ENCODE results near the gene MYT1. TPM values are rescaled to one million over a fixed set of nuclear protein-coding genes. Genes with fewer than 3 reads are reported as not detected.

The MYT1 gene
- total RNA-seq, 3 donors from 2014 or later (not counting 1 experiment from before 2014, with no cell fraction given), result not detected

DNA sequence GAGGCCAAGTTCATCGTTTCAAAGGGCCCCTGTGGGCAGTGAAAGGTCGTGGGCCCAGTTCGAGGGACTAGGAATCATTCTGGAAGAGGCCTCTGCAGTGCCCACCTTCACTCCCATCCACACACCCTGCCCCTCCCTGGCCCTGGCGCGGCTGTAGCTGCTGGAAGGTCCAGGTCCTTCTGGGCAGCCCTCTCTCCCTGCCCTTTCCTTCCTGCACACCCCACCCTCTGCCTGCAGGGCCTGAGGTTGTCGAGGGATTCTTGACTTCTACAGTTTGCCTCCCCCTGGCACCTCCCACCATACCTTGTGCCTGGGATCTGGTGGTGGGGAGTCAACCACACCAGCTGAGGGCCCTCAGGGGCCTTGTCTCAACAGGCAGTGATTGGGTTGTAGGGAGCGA, 4.5 kb upstream of the MYT1 start:
- whole genome bisulfite sequencing (ENCODE audit: insufficient coverage), result 83% methylated on average over 7 of the region's 7 CpGs
- peaks cover 22 to 36% of the 10 kb centered on the region in 2 donors for H3K27me3 Mint-ChIP-seq (ENCODE audit: low read depth in 2 of 2)
- Histone ChIP-seq H3K36me3 (ENCODE audit: control insufficient read depth, insufficient read depth, low read length) (no peaks in the 10 kb centered on the region), H3K4me3 (ENCODE audit: low read length) (no peak overlapping the region), H3K9me3 (ENCODE audit: control insufficient read depth, insufficient read depth, low read length) (no peaks in the 10 kb centered on the region), H3K4me1 (ENCODE audit: control insufficient read depth, insufficient read depth, low read length) (no peaks in the 10 kb centered on the region), H3K27me3 (ENCODE audit: control insufficient read depth, insufficient read depth, low read length) (peaks cover 16% of the 10 kb centered on the region), H3K27ac (ENCODE audit: low read length) (no peak overlapping the region)
- intact Hi-C loops (cut with micrococcal nuclease), result no loop called here
- no peaks in the 10 kb centered on the region for H3K9me3 Mint-ChIP-seq
- H3K4me1 Mint-ChIP-seq, result no peaks in the 10 kb centered on the region
- no peak for ATAC-seq
- H3K27ac Mint-ChIP-seq, result no peak overlapping the region
- no peak for DNase-seq
- H3K36me3 Mint-ChIP-seq, result no peaks in the 10 kb centered on the region
- TF ChIP-seq, protein P1, sequence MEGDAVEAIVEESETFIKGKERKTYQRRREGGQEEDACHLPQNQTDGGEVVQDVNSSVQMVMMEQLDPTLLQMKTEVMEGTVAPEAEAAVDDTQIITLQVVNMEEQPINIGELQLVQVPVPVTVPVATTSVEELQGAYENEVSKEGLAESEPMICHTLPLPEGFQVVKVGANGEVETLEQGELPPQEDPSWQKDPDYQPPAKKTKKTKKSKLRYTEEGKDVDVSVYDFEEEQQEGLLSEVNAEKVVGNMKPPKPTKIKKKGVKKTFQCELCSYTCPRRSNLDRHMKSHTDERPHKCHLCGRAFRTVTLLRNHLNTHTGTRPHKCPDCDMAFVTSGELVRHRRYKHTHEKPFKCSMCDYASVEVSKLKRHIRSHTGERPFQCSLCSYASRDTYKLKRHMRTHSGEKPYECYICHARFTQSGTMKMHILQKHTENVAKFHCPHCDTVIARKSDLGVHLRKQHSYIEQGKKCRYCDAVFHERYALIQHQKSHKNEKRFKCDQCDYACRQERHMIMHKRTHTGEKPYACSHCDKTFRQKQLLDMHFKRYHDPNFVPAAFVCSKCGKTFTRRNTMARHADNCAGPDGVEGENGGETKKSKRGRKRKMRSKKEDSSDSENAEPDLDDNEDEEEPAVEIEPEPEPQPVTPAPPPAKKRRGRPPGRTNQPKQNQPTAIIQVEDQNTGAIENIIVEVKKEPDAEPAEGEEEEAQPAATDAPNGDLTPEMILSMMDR (IDR thresholded peaks at IDR 0.05), result no peak
- H3K4me3 Mint-ChIP-seq, result no peak overlapping the region

DNA sequence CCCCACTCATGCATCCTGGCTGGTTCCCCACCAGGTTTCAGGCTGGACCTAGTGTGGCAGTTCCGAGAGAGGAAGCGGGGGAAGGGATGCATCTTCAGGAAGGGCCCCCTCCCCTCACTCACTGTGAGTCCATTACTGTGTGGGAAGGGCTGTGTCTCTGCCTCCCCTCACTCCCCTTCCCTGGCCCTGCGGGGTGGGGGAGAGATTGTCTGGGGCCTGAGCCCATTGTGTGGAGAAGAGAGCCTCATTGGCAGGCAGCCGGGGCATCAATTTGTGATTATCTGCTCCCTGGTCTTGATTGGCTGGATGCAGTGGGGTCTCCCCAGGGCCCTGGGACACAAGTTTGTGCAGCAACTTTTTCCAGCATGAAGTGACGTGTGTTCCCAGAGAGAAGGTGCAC, 4.1 kb upstream of the MYT1 start:
- Histone ChIP-seq H3K36me3 (ENCODE audit: control insufficient read depth, insufficient read depth, low read length) (no peaks in the 10 kb centered on the region), H3K4me1 (ENCODE audit: control insufficient read depth, insufficient read depth, low read length) (no peaks in the 10 kb centered on the region), H3K27me3 (ENCODE audit: control insufficient read depth, insufficient read depth, low read length) (peaks cover 16% of the 10 kb centered on the region), H3K9me3 (ENCODE audit: control insufficient read depth, insufficient read depth, low read length) (no peaks in the 10 kb centered on the region), H3K27ac (ENCODE audit: low read length) (no peak overlapping the region), H3K4me3 (ENCODE audit: low read length) (no peak overlapping the region)
- H3K36me3 Mint-ChIP-seq, result no peaks in the 10 kb centered on the region
- H3K9me3 Mint-ChIP-seq, result no peaks in the 10 kb centered on the region
- DNase-seq (no peak), ATAC-seq (no peak)
- no peak overlapping the region for H3K27ac Mint-ChIP-seq
- peaks cover 23 to 40% of the 10 kb centered on the region in 2 donors for H3K27me3 Mint-ChIP-seq (ENCODE audit: low read depth in 2 of 2)
- TF ChIP-seq, protein P1 (IDR thresholded peaks at IDR 0.05), result no peak
- no peaks in the 10 kb centered on the region for H3K4me1 Mint-ChIP-seq
- WGBS (ENCODE audit: insufficient coverage), result 81% methylated on average over 4 of the region's 5 CpGs
- intact Hi-C loops (cut with micrococcal nuclease), result no loop called here
- no peak overlapping the region for H3K4me3 Mint-ChIP-seq

DNA sequence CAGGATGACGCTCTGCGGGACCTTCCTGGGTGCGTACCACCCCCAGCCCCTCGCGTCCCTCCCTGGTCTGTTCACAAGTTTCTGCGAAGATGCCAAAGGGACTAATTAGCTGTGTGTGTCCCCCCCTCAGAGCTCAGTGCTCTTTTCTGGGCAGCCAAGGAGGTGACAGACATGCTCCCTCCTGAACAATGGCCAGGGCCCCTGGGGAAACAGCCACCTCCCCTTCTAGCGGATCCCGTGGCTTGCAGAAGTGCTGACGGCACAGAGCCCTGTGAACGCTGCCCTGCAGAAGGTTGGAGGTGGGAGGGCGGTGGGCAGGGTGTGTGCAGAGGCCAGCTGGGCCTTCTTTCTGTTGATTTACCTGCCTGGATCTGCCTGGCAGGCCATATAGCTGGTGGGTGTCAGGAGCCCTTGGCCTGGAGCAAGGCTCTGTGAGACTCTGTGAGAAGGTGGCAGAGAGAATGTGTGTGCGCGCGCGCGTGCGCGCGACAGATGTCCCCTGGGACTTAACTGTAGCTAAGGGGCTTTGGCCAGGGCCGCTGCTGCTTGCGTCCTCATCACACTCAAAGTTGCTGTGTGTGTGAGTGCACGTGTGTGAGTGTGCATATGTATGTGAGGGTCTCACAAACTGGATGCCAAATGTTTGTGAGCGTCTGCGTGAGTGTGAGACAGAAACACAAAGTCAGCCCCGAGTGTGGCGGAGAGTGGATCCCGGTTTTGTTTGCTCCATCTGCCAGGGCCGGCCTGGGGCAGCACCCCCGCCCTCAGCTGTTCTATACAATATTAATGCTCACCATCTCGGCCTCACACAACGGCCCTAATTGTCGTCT, 3.5 kb upstream of the MYT1 start:
- H3K4me3 ChIP-seq (ENCODE audit: low read length), result no peak overlapping the region
- intact Hi-C loops (cut with micrococcal nuclease), result no loop called here
- Mint-ChIP-seq H3K4me3 (no peak overlapping the region), H3K36me3 (no peaks in the 10 kb centered on the region), H3K27ac (no peak overlapping the region), H3K4me1 (no peaks in the 10 kb centered on the region), H3K9me3 (no peaks in the 10 kb centered on the region), H3K27me3 (ENCODE audit: low read depth in 2 of 2) (peaks cover 23 to 47% of the 10 kb centered on the region in 2 donors)
- ATAC-seq (no peak), DNase-seq (no peak)
- peaks cover 16% of the 10 kb centered on the region for H3K27me3 ChIP-seq (ENCODE audit: control insufficient read depth, insufficient read depth, low read length)
- H3K9me3 ChIP-seq (ENCODE audit: control insufficient read depth, insufficient read depth, low read length), result no peaks in the 10 kb centered on the region
- TF ChIP-seq, protein P1 (IDR thresholded peaks at IDR 0.05), result no peak
- WGBS (ENCODE audit: insufficient coverage), result 72% methylated on average over 32 of the region's 32 CpGs
- no peaks in the 10 kb centered on the region for H3K36me3 ChIP-seq (ENCODE audit: control insufficient read depth, insufficient read depth, low read length)
- no peaks in the 10 kb centered on the region for H3K4me1 ChIP-seq (ENCODE audit: control insufficient read depth, insufficient read depth, low read length)
- no peak overlapping the region for H3K27ac ChIP-seq (ENCODE audit: low read length)
